ENCODE measurements around the gene ECE2.

ECE2 gene

GRCh38 chr3:184335291-184335660, 59.5 kb downstream of the ECE2 start:
- H3K36me3 ChIP-seq (ENCODE audit: control insufficient read depth, insufficient read depth, low read length) = peaks cover 24% of the 10 kb centered on the region
- DNase-seq (ENCODE audit: extremely low read depth, insufficient read length) = no peak
- H3K4me3 ChIP-seq (replicated peaks; ENCODE audit: low read depth, low read length) = peak overlapping the region; percentile 72
- TF ChIP-seq CTCF (IDR thresholded peaks at IDR 0.05; ENCODE audit: insufficient read depth, low read length, poor library complexity, severe bottlenecking) = no peak
- H3K27me3 ChIP-seq (replicated peaks; ENCODE audit: control insufficient read depth, insufficient read depth, low read length) = no peaks in the 10 kb centered on the region

GRCh38 chr3:184335661-184336546, 60.1 kb downstream of the ECE2 start:
- TF ChIP-seq CTCF (IDR thresholded peaks at IDR 0.05; ENCODE audit: insufficient read depth, low read length, poor library complexity, severe bottlenecking) = no peak
- Histone ChIP-seq H3K27me3 (replicated peaks; ENCODE audit: control insufficient read depth, insufficient read depth, low read length) (no peaks in the 10 kb centered on the region), H3K4me3 (replicated peaks; ENCODE audit: low read depth, low read length) (peak overlapping the region; percentile 72), H3K36me3 (ENCODE audit: control insufficient read depth, insufficient read depth, low read length) (peaks cover 24% of the 10 kb centered on the region)
- DNase-seq (ENCODE audit: extremely low read depth, insufficient read length) = peak; percentile 82

- no peak for TF ChIP-seq CTCF (IDR thresholded peaks at IDR 0.05; ENCODE audit: insufficient read depth, low read length, poor library complexity, severe bottlenecking)
- Histone ChIP-seq H3K36me3 (ENCODE audit: control insufficient read depth, insufficient read depth, low read length) (peaks cover 18% of the 10 kb centered on the region), H3K27me3 (replicated peaks; ENCODE audit: control insufficient read depth, insufficient read depth, low read length) (no peaks in the 10 kb centered on the region), H3K4me3 (replicated peaks; ENCODE audit: low read depth, low read length) (peak overlapping the region; percentile 72)
- DNase-seq (ENCODE audit: extremely low read depth, insufficient read length) = no peak
Measured at GRCh38 chr3:184336547-184337398, 61.0 kb downstream of the ECE2 start.

GRCh38 chr3:184337399-184337714, 61.5 kb downstream of the ECE2 start, which contains the start of gene FAM131A:
FAM131A (plus strand) TSS chr3:184337600; CDS start chr3:184337631, 31 bp downstream.
- H3K27me3 ChIP-seq (replicated peaks; ENCODE audit: control insufficient read depth, insufficient read depth, low read length) = no peaks in the 10 kb centered on the region
- peak within 1 kb of the TSS; percentile 72 for H3K4me3 ChIP-seq (replicated peaks; ENCODE audit: low read depth, low read length)
- no peak for TF ChIP-seq CTCF (IDR thresholded peaks at IDR 0.05; ENCODE audit: insufficient read depth, low read length, poor library complexity, severe bottlenecking)
- DNase-seq (ENCODE audit: extremely low read depth, insufficient read length) = no peak
- H3K36me3 ChIP-seq (ENCODE audit: control insufficient read depth, insufficient read depth, low read length) = peaks cover 13% of the 10 kb centered on the region

- H3K36me3 ChIP-seq (ENCODE audit: control insufficient read depth, insufficient read depth, low read length) = peaks cover 9% of the 10 kb centered on the region
- H3K27me3 ChIP-seq (replicated peaks; ENCODE audit: control insufficient read depth, insufficient read depth, low read length) = no peaks in the 10 kb centered on the region
- H3K4me3 ChIP-seq (replicated peaks; ENCODE audit: low read depth, low read length) = no peak overlapping the region
- TF ChIP-seq CTCF (IDR thresholded peaks at IDR 0.05; ENCODE audit: insufficient read depth, low read length, poor library complexity, severe bottlenecking) = no peak
- DNase-seq (ENCODE audit: extremely low read depth, insufficient read length) = no peak
Measured at GRCh38 chr3:184337981-184338380, 62.2 kb downstream of the ECE2 start.

Measured in GM06990 (cell line).